Adrenal gland (tissue), 5 donors: ENCODE measurements around the gene ALG12.

Source experiments
- POLR2A ChIP-seq, 2 donors: fragments of 450-650 bp; IDR thresholded peaks; one replicate each; pipeline ENCODE4 v1.6.1; 2017; ENCODE audit warnings: antibody characterized with exemption in 2 of 2, mild to moderate bottlenecking in 2 of 2, moderate library complexity in 1 of 2
- TF ChIP-seq, protein P1 (sequence below), 6 experiments: fragments of 450-650 bp in 4 of 6; fragments of 200-600 bp in 2 of 6; sonication (generic) in 1 of 6; IDR thresholded peaks; 1 replicate in 5 of 6; 2 replicates in 1 of 6; pipeline versions ENCODE4 v1.5.1 to v1.8.0; 2016 to 2021; ENCODE audit warnings: antibody characterized with exemption in 6 of 6, mild to moderate bottlenecking in 2 of 6, moderate library complexity in 1 of 6
- donor health status: DM: no; HTN: no; CAD: no.

GRCh38 chr22:49907807-49908206, 10.4 kb downstream of the ALG12 start:
- TF ChIP-seq, protein P1, sequence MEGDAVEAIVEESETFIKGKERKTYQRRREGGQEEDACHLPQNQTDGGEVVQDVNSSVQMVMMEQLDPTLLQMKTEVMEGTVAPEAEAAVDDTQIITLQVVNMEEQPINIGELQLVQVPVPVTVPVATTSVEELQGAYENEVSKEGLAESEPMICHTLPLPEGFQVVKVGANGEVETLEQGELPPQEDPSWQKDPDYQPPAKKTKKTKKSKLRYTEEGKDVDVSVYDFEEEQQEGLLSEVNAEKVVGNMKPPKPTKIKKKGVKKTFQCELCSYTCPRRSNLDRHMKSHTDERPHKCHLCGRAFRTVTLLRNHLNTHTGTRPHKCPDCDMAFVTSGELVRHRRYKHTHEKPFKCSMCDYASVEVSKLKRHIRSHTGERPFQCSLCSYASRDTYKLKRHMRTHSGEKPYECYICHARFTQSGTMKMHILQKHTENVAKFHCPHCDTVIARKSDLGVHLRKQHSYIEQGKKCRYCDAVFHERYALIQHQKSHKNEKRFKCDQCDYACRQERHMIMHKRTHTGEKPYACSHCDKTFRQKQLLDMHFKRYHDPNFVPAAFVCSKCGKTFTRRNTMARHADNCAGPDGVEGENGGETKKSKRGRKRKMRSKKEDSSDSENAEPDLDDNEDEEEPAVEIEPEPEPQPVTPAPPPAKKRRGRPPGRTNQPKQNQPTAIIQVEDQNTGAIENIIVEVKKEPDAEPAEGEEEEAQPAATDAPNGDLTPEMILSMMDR (IDR thresholded peaks at IDR 0.05), result no peak
- TF ChIP-seq POLR2A (IDR thresholded peaks at IDR 0.05), result no peak
